Measurements from ENCODE around the gene ZSWIM6. TPM values are rescaled to one million over a fixed set of nuclear protein-coding genes. Genes with fewer than 3 reads are reported as not detected.
A peak's percentile ranks its signal among the peaks of the same experiment; 100 is the strongest.

ZSWIM6 gene
- total and polyA plus RNA-seq, 2 experiments from 2014 or later, result 9.0 to 12.7 TPM

GRCh38 chr5:61306531-61307131, 25.4 kb upstream of the ZSWIM6 start:
- no peaks in the 10 kb centered on the region for H3K79me2 ChIP-seq

GRCh38 chr5:61307191-61307590, 24.9 kb upstream of the ZSWIM6 start:
- DNase-seq (ENCODE audit: low spot score), result no peak
- 42% methylated on average over 3 of the region's 3 CpGs for WGBS (ENCODE audit: low lambda C conversion rate, missing lambda C conversion rate)
- Histone ChIP-seq H4K20me1 (ENCODE audit: insufficient read depth, poor library complexity, severe bottlenecking) (no peaks in the 10 kb centered on the region), H2AFZ (no peak overlapping the region), H3K9me3 (ENCODE audit: low read depth) (no peaks in the 10 kb centered on the region), H3K36me3 (replicated peaks; ENCODE audit: insufficient read depth, low read depth) (no peaks in the 10 kb centered on the region), H3K9me2 (replicated peaks; ENCODE audit: insufficient read depth) (no peaks in the 10 kb centered on the region), H3K79me2 (no peaks in the 10 kb centered on the region), H3K4me3 (no peak overlapping the region), H3K4me1 (ENCODE audit: insufficient read depth) (peaks cover 14% of the 10 kb centered on the region), H3K27me3 (no peaks in the 10 kb centered on the region), H3K27ac (peak overlapping the region; percentile 80), H3K4me2 (peak overlapping the region; percentile 50)
- TF ChIP-seq EZH2 (IDR thresholded peaks at IDR 0.05; ENCODE audit: borderline replicate concordance) (no peak), EZH2phosphoT487 (IDR thresholded peaks at IDR 0.05; ENCODE audit: low read depth, severe bottlenecking, unreplicated experiment) (no peak)

More at GRCh38 chr5:61306531-61307131, 25.4 kb upstream of the ZSWIM6 start:
- 28% methylated on average over 5 of the region's 5 CpGs for WGBS (ENCODE audit: low lambda C conversion rate, missing lambda C conversion rate)
- Histone ChIP-seq H3K4me3 (no peak overlapping the region), H3K27ac (peak overlapping the region; percentile 80), H4K20me1 (ENCODE audit: insufficient read depth, poor library complexity, severe bottlenecking) (no peaks in the 10 kb centered on the region), H3K9me2 (replicated peaks; ENCODE audit: insufficient read depth) (no peaks in the 10 kb centered on the region), H2AFZ (no peak overlapping the region), H3K27me3 (no peaks in the 10 kb centered on the region), H3K4me2 (peak overlapping the region; percentile 50), H3K9me3 (ENCODE audit: low read depth) (no peaks in the 10 kb centered on the region), H3K4me1 (ENCODE audit: insufficient read depth) (peaks cover 18% of the 10 kb centered on the region), H3K36me3 (replicated peaks; ENCODE audit: insufficient read depth, low read depth) (no peaks in the 10 kb centered on the region)
- TF ChIP-seq EZH2phosphoT487 (IDR thresholded peaks at IDR 0.05; ENCODE audit: low read depth, severe bottlenecking, unreplicated experiment), result no peak
- TF ChIP-seq, protein P1, sequence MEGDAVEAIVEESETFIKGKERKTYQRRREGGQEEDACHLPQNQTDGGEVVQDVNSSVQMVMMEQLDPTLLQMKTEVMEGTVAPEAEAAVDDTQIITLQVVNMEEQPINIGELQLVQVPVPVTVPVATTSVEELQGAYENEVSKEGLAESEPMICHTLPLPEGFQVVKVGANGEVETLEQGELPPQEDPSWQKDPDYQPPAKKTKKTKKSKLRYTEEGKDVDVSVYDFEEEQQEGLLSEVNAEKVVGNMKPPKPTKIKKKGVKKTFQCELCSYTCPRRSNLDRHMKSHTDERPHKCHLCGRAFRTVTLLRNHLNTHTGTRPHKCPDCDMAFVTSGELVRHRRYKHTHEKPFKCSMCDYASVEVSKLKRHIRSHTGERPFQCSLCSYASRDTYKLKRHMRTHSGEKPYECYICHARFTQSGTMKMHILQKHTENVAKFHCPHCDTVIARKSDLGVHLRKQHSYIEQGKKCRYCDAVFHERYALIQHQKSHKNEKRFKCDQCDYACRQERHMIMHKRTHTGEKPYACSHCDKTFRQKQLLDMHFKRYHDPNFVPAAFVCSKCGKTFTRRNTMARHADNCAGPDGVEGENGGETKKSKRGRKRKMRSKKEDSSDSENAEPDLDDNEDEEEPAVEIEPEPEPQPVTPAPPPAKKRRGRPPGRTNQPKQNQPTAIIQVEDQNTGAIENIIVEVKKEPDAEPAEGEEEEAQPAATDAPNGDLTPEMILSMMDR (IDR thresholded peaks at IDR 0.05; ENCODE audit: poor library complexity), result no peak
- no peak for TF ChIP-seq EZH2 (IDR thresholded peaks at IDR 0.05; ENCODE audit: borderline replicate concordance)
- DNase-seq (ENCODE audit: low spot score), result peak; percentile 76

GRCh38 chr5:61307611-61308010, 24.4 kb upstream of the ZSWIM6 start:
- Histone ChIP-seq H3K4me2 (no peak overlapping the region), H3K27me3 (no peaks in the 10 kb centered on the region), H2AFZ (no peak overlapping the region), H3K36me3 (replicated peaks; ENCODE audit: insufficient read depth, low read depth) (no peaks in the 10 kb centered on the region), H4K20me1 (ENCODE audit: insufficient read depth, poor library complexity, severe bottlenecking) (no peaks in the 10 kb centered on the region), H3K27ac (peak overlapping the region; percentile 80), H3K9me2 (replicated peaks; ENCODE audit: insufficient read depth) (no peaks in the 10 kb centered on the region), H3K4me3 (no peak overlapping the region), H3K9me3 (ENCODE audit: low read depth) (no peaks in the 10 kb centered on the region), H3K4me1 (ENCODE audit: insufficient read depth) (peaks cover 10% of the 10 kb centered on the region), H3K79me2 (no peaks in the 10 kb centered on the region)
- 73% methylated on average over 1 of the region's 1 CpG for whole genome bisulfite sequencing (ENCODE audit: low lambda C conversion rate, missing lambda C conversion rate)
- DNase-seq (ENCODE audit: low spot score), result no peak
- no peak for TF ChIP-seq EZH2 (IDR thresholded peaks at IDR 0.05; ENCODE audit: borderline replicate concordance)

GRCh38 chr5:61308712-61309111, 23.3 kb upstream of the ZSWIM6 start:
- Histone ChIP-seq H3K27me3 (no peaks in the 10 kb centered on the region), H3K9me2 (replicated peaks; ENCODE audit: insufficient read depth) (no peaks in the 10 kb centered on the region), H2AFZ (peak overlapping the region; percentile 16), H3K9me3 (ENCODE audit: low read depth) (no peaks in the 10 kb centered on the region), H3K79me2 (no peaks in the 10 kb centered on the region), H4K20me1 (ENCODE audit: insufficient read depth, poor library complexity, severe bottlenecking) (no peaks in the 10 kb centered on the region), H3K4me1 (ENCODE audit: insufficient read depth) (peaks cover 9% of the 10 kb centered on the region), H3K4me3 (no peak overlapping the region), H3K4me2 (peak overlapping the region; percentile 30), H3K27ac (peak overlapping the region; percentile 2), H3K36me3 (replicated peaks; ENCODE audit: insufficient read depth, low read depth) (no peaks in the 10 kb centered on the region)
- TF ChIP-seq EZH2 (IDR thresholded peaks at IDR 0.05; ENCODE audit: borderline replicate concordance) (no peak), EZH2phosphoT487 (IDR thresholded peaks at IDR 0.05; ENCODE audit: low read depth, severe bottlenecking, unreplicated experiment) (no peak)
- TF ChIP-seq, protein P1 (IDR thresholded peaks at IDR 0.05; ENCODE audit: poor library complexity), result no peak
- 48% methylated on average over 1 of the region's 1 CpG for WGBS (ENCODE audit: low lambda C conversion rate, missing lambda C conversion rate)
- DNase-seq (ENCODE audit: low spot score), result no peak
